ENCODE measurements around the gene TBC1D22A. TPM values are rescaled to one million over a fixed set of nuclear protein-coding genes. Genes with fewer than 3 reads are reported as not detected.

TBC1D22A gene
- total RNA-seq, 1 donor from 2014 or later, result 24.2 TPM

DNA sequence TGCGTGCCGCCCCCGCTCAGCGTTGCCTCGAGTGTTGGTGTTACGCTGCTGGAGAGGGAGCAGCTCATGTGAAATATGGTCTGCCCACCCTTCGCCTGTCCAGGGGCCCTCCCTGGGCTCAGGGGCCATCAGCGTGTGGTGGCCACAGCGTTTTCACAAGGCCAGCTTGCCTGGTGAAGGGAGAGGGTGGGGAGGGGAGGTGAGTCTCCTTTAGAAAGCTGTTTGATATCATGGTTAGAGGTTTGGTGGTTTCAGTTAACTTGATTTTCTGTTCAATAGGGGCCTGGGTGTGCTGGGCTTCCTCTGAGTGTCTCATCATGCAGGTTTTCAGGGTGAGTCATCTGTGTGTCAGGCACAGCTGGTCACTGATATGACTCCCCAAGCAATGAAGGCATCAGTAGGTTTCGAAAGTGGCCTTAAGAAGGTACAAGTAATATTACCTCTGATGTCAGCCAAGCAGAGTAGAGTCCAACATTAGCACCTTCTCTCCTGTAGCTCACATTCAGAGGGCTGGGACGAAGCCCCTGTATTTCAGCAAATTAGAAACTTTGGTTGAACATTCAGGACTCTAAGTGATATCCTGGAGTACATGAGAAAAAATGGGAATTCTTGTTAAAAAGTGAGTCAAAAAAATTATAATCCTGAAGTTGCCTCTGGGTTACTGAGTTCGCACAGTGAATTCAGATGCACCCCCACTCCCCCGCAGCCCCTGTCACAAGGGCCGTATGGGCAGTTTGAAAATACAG lies 172.5 kb downstream of the TBC1D22A start:
- Mint-ChIP-seq H3K27ac (ENCODE audit: unreplicated experiment) (peak overlapping the region; percentile 99), H3K4me3 (ENCODE audit: unreplicated experiment) (peak overlapping the region; percentile 55), H3K4me1 (ENCODE audit: low read depth, unreplicated experiment) (peaks cover 59% of the 10 kb centered on the region), H3K27me3 (ENCODE audit: low read depth, unreplicated experiment) (no peaks in the 10 kb centered on the region), H3K36me3 (ENCODE audit: low read depth, unreplicated experiment) (peaks cover 17% of the 10 kb centered on the region), H3K9me3 (ENCODE audit: unreplicated experiment) (no peaks in the 10 kb centered on the region)
- Histone ChIP-seq H2AFZ (ENCODE audit: low read depth, low read length) (no peak overlapping the region), H3K4me1 (ENCODE audit: insufficient read depth, low read length) (peaks cover 50% of the 10 kb centered on the region), H3K9me3 (ENCODE audit: insufficient read depth, low read depth, low read length) (no peaks in the 10 kb centered on the region), H3K79me2 (ENCODE audit: insufficient read depth, low read length) (no peaks in the 10 kb centered on the region), H3K4me3 (ENCODE audit: insufficient read depth, low read depth, low read length) (peak overlapping the region; percentile 21), H3K27me3 (ENCODE audit: insufficient read depth, low read length) (no peaks in the 10 kb centered on the region), H3K36me3 (ENCODE audit: insufficient read depth, low read length) (no peaks in the 10 kb centered on the region), H3K4me2 (ENCODE audit: low read length) (peak overlapping the region; percentile 83), H3K9ac (ENCODE audit: low read length) (peak overlapping the region; percentile 72), H3K27ac (ENCODE audit: low read depth, low read length) (peak overlapping the region; percentile 92), H4K20me1 (ENCODE audit: insufficient read depth, low read length) (no peaks in the 10 kb centered on the region)
- no peak for TF ChIP-seq EZH2 (IDR thresholded peaks at IDR 0.05; ENCODE audit: insufficient read depth, low read length)
- DNase-seq (ENCODE audit: low read depth) (peak; percentile 97), FAIRE-seq (peak; percentile 80)

DNA sequence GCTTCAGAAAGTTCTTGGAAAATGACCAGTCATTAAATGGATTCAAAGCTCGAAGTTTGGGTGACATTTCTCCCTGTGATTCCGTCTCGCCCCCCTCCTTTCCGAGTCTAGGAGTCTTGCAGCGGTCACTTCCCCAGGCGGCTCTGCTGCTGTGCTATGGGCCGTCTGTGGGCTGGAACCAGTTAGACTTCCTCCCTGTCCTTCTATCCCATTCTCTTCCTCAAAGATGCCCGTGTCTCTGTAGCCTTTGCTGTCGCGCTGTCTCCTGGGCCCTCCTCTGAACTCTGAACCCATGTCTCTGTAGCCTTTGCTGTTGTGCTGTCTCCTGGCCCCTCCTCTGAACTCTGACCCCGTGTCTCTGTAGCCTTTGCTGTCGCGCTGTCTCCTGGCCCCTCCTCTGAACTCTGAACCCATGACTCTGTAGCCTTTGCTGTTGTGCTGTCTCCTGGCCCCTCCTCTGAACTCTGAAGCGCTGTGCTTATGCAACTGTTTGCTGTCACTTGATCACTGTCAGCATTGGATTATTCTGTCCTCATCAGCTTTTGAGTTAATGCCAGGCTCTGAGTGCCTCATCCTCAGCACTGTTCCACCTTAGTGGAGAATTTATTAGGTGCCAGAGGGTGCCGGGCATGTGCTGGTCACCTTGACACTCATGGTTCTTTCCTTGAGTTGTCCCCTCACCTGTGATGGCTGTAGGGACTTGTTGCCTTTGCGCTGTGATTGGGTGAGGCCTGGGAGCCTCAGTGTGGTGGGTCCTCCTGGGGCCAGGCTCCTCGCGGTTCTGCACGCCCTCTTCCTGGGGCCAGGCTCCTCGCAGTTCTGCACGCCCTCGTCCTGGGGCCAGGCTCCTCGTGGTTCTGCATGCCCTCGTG lies 173.3 kb downstream of the TBC1D22A start:
- Mint-ChIP-seq H3K27me3 (ENCODE audit: low read depth, unreplicated experiment) (no peaks in the 10 kb centered on the region), H3K4me3 (ENCODE audit: unreplicated experiment) (no peak overlapping the region), H3K36me3 (ENCODE audit: low read depth, unreplicated experiment) (peaks cover 15% of the 10 kb centered on the region), H3K27ac (ENCODE audit: unreplicated experiment) (peak overlapping the region; percentile 99), H3K9me3 (ENCODE audit: unreplicated experiment) (no peaks in the 10 kb centered on the region), H3K4me1 (ENCODE audit: low read depth, unreplicated experiment) (peaks cover 59% of the 10 kb centered on the region)
- H3K36me3 ChIP-seq (ENCODE audit: insufficient read depth, low read length), result no peaks in the 10 kb centered on the region
- H3K27me3 ChIP-seq (ENCODE audit: insufficient read depth, low read length), result no peaks in the 10 kb centered on the region
- peak overlapping the region; percentile 72 for H3K9ac ChIP-seq (ENCODE audit: low read length)
- H3K4me1 ChIP-seq (ENCODE audit: insufficient read depth, low read length), result peaks cover 50% of the 10 kb centered on the region
- no peak overlapping the region for H3K4me3 ChIP-seq (ENCODE audit: insufficient read depth, low read depth, low read length)
- peak overlapping the region; percentile 83 for H3K4me2 ChIP-seq (ENCODE audit: low read length)
- TF ChIP-seq, protein P1, sequence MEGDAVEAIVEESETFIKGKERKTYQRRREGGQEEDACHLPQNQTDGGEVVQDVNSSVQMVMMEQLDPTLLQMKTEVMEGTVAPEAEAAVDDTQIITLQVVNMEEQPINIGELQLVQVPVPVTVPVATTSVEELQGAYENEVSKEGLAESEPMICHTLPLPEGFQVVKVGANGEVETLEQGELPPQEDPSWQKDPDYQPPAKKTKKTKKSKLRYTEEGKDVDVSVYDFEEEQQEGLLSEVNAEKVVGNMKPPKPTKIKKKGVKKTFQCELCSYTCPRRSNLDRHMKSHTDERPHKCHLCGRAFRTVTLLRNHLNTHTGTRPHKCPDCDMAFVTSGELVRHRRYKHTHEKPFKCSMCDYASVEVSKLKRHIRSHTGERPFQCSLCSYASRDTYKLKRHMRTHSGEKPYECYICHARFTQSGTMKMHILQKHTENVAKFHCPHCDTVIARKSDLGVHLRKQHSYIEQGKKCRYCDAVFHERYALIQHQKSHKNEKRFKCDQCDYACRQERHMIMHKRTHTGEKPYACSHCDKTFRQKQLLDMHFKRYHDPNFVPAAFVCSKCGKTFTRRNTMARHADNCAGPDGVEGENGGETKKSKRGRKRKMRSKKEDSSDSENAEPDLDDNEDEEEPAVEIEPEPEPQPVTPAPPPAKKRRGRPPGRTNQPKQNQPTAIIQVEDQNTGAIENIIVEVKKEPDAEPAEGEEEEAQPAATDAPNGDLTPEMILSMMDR (IDR thresholded peaks at IDR 0.05; ENCODE audit: insufficient read depth, low read depth, low read length), result no peak
- no peak for TF ChIP-seq EZH2 (IDR thresholded peaks at IDR 0.05; ENCODE audit: insufficient read depth, low read length)
- H3K27ac ChIP-seq (ENCODE audit: low read depth, low read length), result peak overlapping the region; percentile 92
- DNase-seq (ENCODE audit: low read depth), result no peak
- H2AFZ ChIP-seq (ENCODE audit: low read depth, low read length), result no peak overlapping the region
- no peaks in the 10 kb centered on the region for H3K9me3 ChIP-seq (ENCODE audit: insufficient read depth, low read depth, low read length)
- no peaks in the 10 kb centered on the region for H3K79me2 ChIP-seq (ENCODE audit: insufficient read depth, low read length)
- H4K20me1 ChIP-seq (ENCODE audit: insufficient read depth, low read length), result no peaks in the 10 kb centered on the region
- FAIRE-seq, result no peak

DNA sequence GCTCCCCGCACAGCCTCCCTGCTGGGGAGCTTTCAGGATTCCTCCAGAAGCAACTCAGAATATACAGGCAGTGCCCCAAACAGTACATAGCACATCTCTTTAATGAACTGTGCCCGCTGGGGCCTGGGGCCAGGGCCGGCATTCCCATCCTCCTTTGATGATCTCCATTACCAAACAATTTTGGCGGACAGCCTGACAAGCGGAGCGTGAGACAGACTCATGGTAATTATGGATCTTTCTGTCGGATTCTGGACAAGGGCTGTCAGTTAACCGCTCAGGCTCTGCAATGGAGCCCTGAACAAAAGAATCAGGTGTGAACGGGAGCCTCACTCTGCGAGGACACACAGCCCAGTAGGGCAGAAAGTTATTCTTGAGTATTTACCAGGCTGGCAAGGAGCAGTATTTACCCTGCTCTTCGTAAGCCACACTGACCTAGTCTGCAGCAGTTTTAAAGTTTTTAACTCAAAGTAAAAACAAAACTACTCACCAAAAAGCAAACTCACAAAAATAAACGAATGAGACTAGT lies 174.0 kb downstream of the TBC1D22A start:
- DNase-seq (ENCODE audit: low read depth), result peak; percentile 46
- peaks cover 13% of the 10 kb centered on the region for H3K36me3 Mint-ChIP-seq (ENCODE audit: low read depth, unreplicated experiment)
- no peaks in the 10 kb centered on the region for H3K9me3 Mint-ChIP-seq (ENCODE audit: unreplicated experiment)
- peaks cover 44% of the 10 kb centered on the region for H3K4me1 ChIP-seq (ENCODE audit: insufficient read depth, low read length)
- no peak for FAIRE-seq
- no peaks in the 10 kb centered on the region for H3K27me3 ChIP-seq (ENCODE audit: insufficient read depth, low read length)
- no peak overlapping the region for H3K27ac ChIP-seq (ENCODE audit: low read depth, low read length)
- H3K9ac ChIP-seq (ENCODE audit: low read length), result peak overlapping the region; percentile 12
- TF ChIP-seq, protein P1 (IDR thresholded peaks at IDR 0.05; ENCODE audit: insufficient read depth, low read depth, low read length), result no peak
- TF ChIP-seq EZH2 (IDR thresholded peaks at IDR 0.05; ENCODE audit: insufficient read depth, low read length), result no peak
- H3K4me1 Mint-ChIP-seq (ENCODE audit: low read depth, unreplicated experiment), result peaks cover 54% of the 10 kb centered on the region
- no peak overlapping the region for H3K4me3 Mint-ChIP-seq (ENCODE audit: unreplicated experiment)
- H3K27me3 Mint-ChIP-seq (ENCODE audit: low read depth, unreplicated experiment), result no peaks in the 10 kb centered on the region
- no peak overlapping the region for H2AFZ ChIP-seq (ENCODE audit: low read depth, low read length)
- H4K20me1 ChIP-seq (ENCODE audit: insufficient read depth, low read length), result no peaks in the 10 kb centered on the region
- peak overlapping the region; percentile 32 for H3K4me2 ChIP-seq (ENCODE audit: low read length)
- H3K27ac Mint-ChIP-seq (ENCODE audit: unreplicated experiment), result peak overlapping the region; percentile 41
- no peaks in the 10 kb centered on the region for H3K9me3 ChIP-seq (ENCODE audit: insufficient read depth, low read depth, low read length)
- no peaks in the 10 kb centered on the region for H3K36me3 ChIP-seq (ENCODE audit: insufficient read depth, low read length)
- H3K4me3 ChIP-seq (ENCODE audit: insufficient read depth, low read depth, low read length), result no peak overlapping the region
- H3K79me2 ChIP-seq (ENCODE audit: insufficient read depth, low read length), result no peaks in the 10 kb centered on the region

Measured in astrocyte (in vitro differentiated cells and primary cell).